ENCODE data around the gene CPD. TPM values are rescaled to one million over a fixed set of nuclear protein-coding genes. Genes with fewer than 3 reads are reported as not detected.

The CPD gene
- polyA plus RNA-seq, 2 of the 4 experiments (the other 2 are of a cell fraction): 22.4 to 83.3 TPM

- no peaks in the 10 kb centered on the region for H3K9me3 ChIP-seq
- peak overlapping the region; percentile 87 for H3K4me2 ChIP-seq
- ChIA-PET POLR2A (interaction anchor here (1.1 to 1.8 kb wide), 2 partner anchors 9 to 97 kb away, joined by 3 to 5 read pairs; partner anchors contain the start of gene GOSR1), CTCF (interaction anchor here (1.0 to 5.0 kb wide), 5 partner anchors 9 to 275 kb away, joined by 3 to 35 read pairs (median 3); no protein-coding TSS in a partner anchor)
- peaks cover 65% of the 10 kb centered on the region for H3K4me1 ChIP-seq
- H3K27ac ChIP-seq: peak overlapping the region; percentile 84 to 93
- WGBS (ENCODE audit: missing lambda C conversion rate): 1% methylated on average over 48 of the region's 68 CpGs
- FAIRE-seq (no peak), DNase-seq (ENCODE audit: low read depth in 1 of 2, low spot score in 1 of 2) (peak in 1 of 2 experiments; percentile 31), ATAC-seq (peak; percentile 24 to 48)
- H3K4me3 ChIP-seq: peak overlapping the region; percentile 88
- TF ChIP-seq, protein P1, sequence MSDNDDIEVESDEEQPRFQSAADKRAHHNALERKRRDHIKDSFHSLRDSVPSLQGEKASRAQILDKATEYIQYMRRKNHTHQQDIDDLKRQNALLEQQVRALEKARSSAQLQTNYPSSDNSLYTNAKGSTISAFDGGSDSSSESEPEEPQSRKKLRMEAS (IDR thresholded peaks at IDR 0.05): peak; percentile 41
- TF ChIP-seq PHF8 (IDR thresholded peaks at IDR 0.05; ENCODE audit: borderline replicate concordance, low read depth) (peak; percentile 80), TFCP2L1 (CRISPR knock-in tag; IDR thresholded peaks at IDR 0.05) (no peak)
Measured at GRCh38 chr17:30379303-30379902, 676 bp downstream of the CPD start.

- no peak for TF ChIP-seq HDAC2 (IDR thresholded peaks at IDR 0.05)
- no peak for TF ChIP-seq NR3C1 (IDR thresholded peaks at IDR 0.05)
- TF ChIP-seq, protein P2, sequence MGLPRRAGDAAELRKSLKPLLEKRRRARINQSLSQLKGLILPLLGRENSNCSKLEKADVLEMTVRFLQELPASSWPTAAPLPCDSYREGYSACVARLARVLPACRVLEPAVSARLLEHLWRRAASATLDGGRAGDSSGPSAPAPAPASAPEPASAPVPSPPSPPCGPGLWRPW (IDR thresholded peaks at IDR 0.05): no peak
- no peak for TF ChIP-seq RAD21 (conservative IDR thresholded peaks at IDR 0.05 in 1 of 2, IDR thresholded peaks at IDR 0.05 in 1 of 2)
- no peak for TF ChIP-seq EHMT2 (IDR thresholded peaks at IDR 0.05; ENCODE audit: low read depth)
- TF ChIP-seq CBX2 (IDR thresholded peaks at IDR 0.05; ENCODE audit: borderline replicate concordance, low read depth): no peak
- TF ChIP-seq SREBF2 (IDR thresholded peaks at IDR 0.05): no peak
- no peak for TF ChIP-seq ZNF302 (CRISPR knock-in tag; IDR thresholded peaks at IDR 0.05)
- no peak for TF ChIP-seq FOSB (CRISPR knock-in tag; IDR thresholded peaks at IDR 0.05)
- TF ChIP-seq EP300 (IDR thresholded peaks at IDR 0.05): no peak
- TF ChIP-seq JUNB (IDR thresholded peaks at IDR 0.05): no peak
- TF ChIP-seq, protein P3, sequence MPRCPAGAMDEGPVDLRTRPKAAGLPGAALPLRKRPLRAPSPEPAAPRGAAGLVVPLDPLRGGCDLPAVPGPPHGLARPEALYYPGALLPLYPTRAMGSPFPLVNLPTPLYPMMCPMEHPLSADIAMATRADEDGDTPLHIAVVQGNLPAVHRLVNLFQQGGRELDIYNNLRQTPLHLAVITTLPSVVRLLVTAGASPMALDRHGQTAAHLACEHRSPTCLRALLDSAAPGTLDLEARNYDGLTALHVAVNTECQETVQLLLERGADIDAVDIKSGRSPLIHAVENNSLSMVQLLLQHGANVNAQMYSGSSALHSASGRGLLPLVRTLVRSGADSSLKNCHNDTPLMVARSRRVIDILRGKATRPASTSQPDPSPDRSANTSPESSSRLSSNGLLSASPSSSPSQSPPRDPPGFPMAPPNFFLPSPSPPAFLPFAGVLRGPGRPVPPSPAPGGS (IDR thresholded peaks at IDR 0.05): no peak
- peak overlapping the region; percentile 87 for H3K4me2 ChIP-seq
- H3K4me3 ChIP-seq: peak overlapping the region; percentile 88
- ChIA-PET CTCF (interaction anchor here (1.0 to 5.0 kb wide), 5 partner anchors 9 to 275 kb away, joined by 3 to 35 read pairs (median 3); no protein-coding TSS in a partner anchor), POLR2A (interaction anchor here (1.1 kb wide), 1 partner anchor 10 kb away, joined by 3 read pairs; no protein-coding TSS in a partner anchor)
- H3K9me3 ChIP-seq: no peaks in the 10 kb centered on the region
- no peak for DNase-seq (ENCODE audit: low read depth in 1 of 2, low spot score in 1 of 2)
- H3K4me1 ChIP-seq: peaks cover 65% of the 10 kb centered on the region
- ATAC-seq: 0 out of 6 replicates have a peak, but pooled peaks of 1 of the 2 experiments have one; percentile 17
- peak overlapping the region; percentile 84 to 93; a peak in 5 of 6 replicates for H3K27ac ChIP-seq
- WGBS (ENCODE audit: missing lambda C conversion rate): 38% methylated on average over 5 of the region's 5 CpGs
- FAIRE-seq: no peak
Measured at GRCh38 chr17:30379903-30380381, 1.2 kb downstream of the CPD start.

- 71% methylated on average over 7 of the region's 7 CpGs for WGBS (ENCODE audit: missing lambda C conversion rate)
- Histone ChIP-seq H3K4me2 (peak overlapping the region; percentile 87), H3K4me3 (peak overlapping the region; percentile 88; the same call in 2 of the 3 replicates), H3K27ac (no peak overlapping the region), H3K9me3 (no peaks in the 10 kb centered on the region), H3K4me1 (peaks cover 62% of the 10 kb centered on the region)
- CTCF ChIA-PET: interaction anchor here (1.0 to 5.0 kb wide), 3 partner anchors 8 to 41 kb away, joined by 3 to 35 read pairs (median 3); no protein-coding TSS in a partner anchor
- DNase-seq (ENCODE audit: low read depth in 1 of 2, low spot score in 1 of 2) (no peak), ATAC-seq (no peak), FAIRE-seq (no peak)
- TF ChIP-seq RAD21 (conservative IDR thresholded peaks at IDR 0.05 in 1 of 2, IDR thresholded peaks at IDR 0.05 in 1 of 2): no peak
- no peak for TF ChIP-seq E2F6 (IDR thresholded peaks at IDR 0.05; ENCODE audit: borderline replicate concordance, low read depth)
- no peak for TF ChIP-seq ZSCAN20 (CRISPR knock-in tag; IDR thresholded peaks at IDR 0.05)
- TF ChIP-seq ATOH8 (CRISPR knock-in tag; IDR thresholded peaks at IDR 0.05; ENCODE audit: low read depth): no peak
- no peak for TF ChIP-seq BHLHE40 (IDR thresholded peaks at IDR 0.05; ENCODE audit: low read depth, low read length)
- TF ChIP-seq, protein P4, sequence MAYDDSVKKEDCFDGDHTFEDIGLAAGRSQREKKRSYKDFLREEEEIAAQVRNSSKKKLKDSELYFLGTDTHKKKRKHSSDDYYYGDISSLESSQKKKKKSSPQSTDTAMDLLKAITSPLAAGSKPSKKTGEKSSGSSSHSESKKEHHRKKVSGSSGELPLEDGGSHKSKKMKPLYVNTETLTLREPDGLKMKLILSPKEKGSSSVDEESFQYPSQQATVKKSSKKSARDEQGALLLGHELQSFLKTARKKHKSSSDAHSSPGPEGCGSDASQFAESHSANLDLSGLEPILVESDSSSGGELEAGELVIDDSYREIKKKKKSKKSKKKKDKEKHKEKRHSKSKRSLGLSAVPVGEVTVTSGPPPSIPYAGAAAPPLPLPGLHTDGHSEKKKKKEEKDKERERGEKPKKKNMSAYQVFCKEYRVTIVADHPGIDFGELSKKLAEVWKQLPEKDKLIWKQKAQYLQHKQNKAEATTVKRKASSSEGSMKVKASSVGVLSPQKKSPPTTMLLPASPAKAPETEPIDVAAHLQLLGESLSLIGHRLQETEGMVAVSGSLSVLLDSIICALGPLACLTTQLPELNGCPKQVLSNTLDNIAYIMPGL (CRISPR knock-in tag; IDR thresholded peaks at IDR 0.05; ENCODE audit: borderline replicate concordance): no peak
- TF ChIP-seq KDM1A (IDR thresholded peaks at IDR 0.05; ENCODE audit: low read depth): no peak
- no peak for TF ChIP-seq NFE2L2 (conservative IDR thresholded peaks at IDR 0.05; ENCODE audit: low read length)
- no peak for TF ChIP-seq GATA3 (IDR thresholded peaks at IDR 0.05; ENCODE audit: borderline replicate concordance)
- TF ChIP-seq MAZ (IDR thresholded peaks at IDR 0.05; ENCODE audit: borderline replicate concordance, low read depth, low read length): no peak
- TF ChIP-seq ZFP36 (IDR thresholded peaks at IDR 0.05; ENCODE audit: borderline replicate concordance, partially characterized antibody): no peak
- TF ChIP-seq, protein P1 (IDR thresholded peaks at IDR 0.05): no peak
- TF ChIP-seq PHF8 (IDR thresholded peaks at IDR 0.05; ENCODE audit: borderline replicate concordance, low read depth): no peak
- no peak for TF ChIP-seq HOXB5 (CRISPR knock-in tag; IDR thresholded peaks at IDR 0.05)
- TF ChIP-seq SREBF2 (IDR thresholded peaks at IDR 0.05): no peak
- POLR2A ChIA-PET: interaction anchor here (1.0 kb wide), 1 partner anchor 12 kb away, joined by 3 read pairs; no protein-coding TSS in a partner anchor
Measured at GRCh38 chr17:30380643-30381339, 2.1 kb downstream of the CPD start.
